Measurements from ENCODE around the gene ARNT2.

Gene ARNT2

DNA sequence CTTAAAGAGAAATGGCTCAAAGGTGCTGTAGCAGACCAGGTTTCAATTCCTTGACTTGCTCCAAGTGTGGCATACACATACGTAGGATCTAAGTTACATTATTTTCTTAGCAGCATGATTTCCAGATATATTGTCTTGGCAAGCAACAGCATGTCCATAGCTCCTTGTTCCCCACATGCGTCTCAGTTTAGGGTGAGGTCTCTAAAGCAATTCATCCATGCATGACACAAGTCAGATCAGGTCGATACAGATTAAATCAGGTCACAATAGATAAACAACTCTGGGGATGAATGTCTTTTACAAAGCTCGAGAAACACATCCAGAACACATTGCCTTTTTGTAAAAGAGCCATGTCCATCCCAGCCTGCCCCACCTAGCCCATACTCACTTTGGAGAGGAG lies 182.0 kb downstream of the ARNT2 start:
- H3K9ac ChIP-seq (ENCODE audit: low read length) = no peak overlapping the region
- TF ChIP-seq, protein P1, sequence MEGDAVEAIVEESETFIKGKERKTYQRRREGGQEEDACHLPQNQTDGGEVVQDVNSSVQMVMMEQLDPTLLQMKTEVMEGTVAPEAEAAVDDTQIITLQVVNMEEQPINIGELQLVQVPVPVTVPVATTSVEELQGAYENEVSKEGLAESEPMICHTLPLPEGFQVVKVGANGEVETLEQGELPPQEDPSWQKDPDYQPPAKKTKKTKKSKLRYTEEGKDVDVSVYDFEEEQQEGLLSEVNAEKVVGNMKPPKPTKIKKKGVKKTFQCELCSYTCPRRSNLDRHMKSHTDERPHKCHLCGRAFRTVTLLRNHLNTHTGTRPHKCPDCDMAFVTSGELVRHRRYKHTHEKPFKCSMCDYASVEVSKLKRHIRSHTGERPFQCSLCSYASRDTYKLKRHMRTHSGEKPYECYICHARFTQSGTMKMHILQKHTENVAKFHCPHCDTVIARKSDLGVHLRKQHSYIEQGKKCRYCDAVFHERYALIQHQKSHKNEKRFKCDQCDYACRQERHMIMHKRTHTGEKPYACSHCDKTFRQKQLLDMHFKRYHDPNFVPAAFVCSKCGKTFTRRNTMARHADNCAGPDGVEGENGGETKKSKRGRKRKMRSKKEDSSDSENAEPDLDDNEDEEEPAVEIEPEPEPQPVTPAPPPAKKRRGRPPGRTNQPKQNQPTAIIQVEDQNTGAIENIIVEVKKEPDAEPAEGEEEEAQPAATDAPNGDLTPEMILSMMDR (IDR thresholded peaks at IDR 0.05; ENCODE audit: low read length) = no peak
- TF ChIP-seq EZH2 (optimal IDR thresholded peaks at IDR 0.05; ENCODE audit: low read depth, low read length) (no peak), EZH2phosphoT487 (IDR thresholded peaks at IDR 0.05; ENCODE audit: low read length) (no peak)
- H3K9me2 ChIP-seq (replicated peaks; ENCODE audit: insufficient read depth, low read length) = no peaks in the 10 kb centered on the region
- H2AFZ ChIP-seq (ENCODE audit: low read length) = no peak overlapping the region
- no peak overlapping the region for H3K4me3 ChIP-seq (ENCODE audit: low read length)
- no peaks in the 10 kb centered on the region for H4K20me1 ChIP-seq (ENCODE audit: insufficient read depth, low read length)
- H3K27me3 ChIP-seq (replicated peaks; ENCODE audit: insufficient read depth, low read length) = no peaks in the 10 kb centered on the region
- no peaks in the 10 kb centered on the region for H3F3A ChIP-seq (ENCODE audit: insufficient read depth, low read length)
- H3K4me2 ChIP-seq (ENCODE audit: low read depth, low read length) = no peak overlapping the region
- no peaks in the 10 kb centered on the region for H3K4me1 ChIP-seq (ENCODE audit: low read length)
- no peak overlapping the region for H3K27ac ChIP-seq (ENCODE audit: low read length)
- no peaks in the 10 kb centered on the region for H3K9me3 ChIP-seq (replicated peaks; ENCODE audit: insufficient read depth, low read length)
- no peaks in the 10 kb centered on the region for H3K36me3 ChIP-seq (replicated peaks; ENCODE audit: insufficient read depth, low read length)
- DNase-seq = no peak
- no peaks in the 10 kb centered on the region for H3K79me2 ChIP-seq (ENCODE audit: low read length)

DNA sequence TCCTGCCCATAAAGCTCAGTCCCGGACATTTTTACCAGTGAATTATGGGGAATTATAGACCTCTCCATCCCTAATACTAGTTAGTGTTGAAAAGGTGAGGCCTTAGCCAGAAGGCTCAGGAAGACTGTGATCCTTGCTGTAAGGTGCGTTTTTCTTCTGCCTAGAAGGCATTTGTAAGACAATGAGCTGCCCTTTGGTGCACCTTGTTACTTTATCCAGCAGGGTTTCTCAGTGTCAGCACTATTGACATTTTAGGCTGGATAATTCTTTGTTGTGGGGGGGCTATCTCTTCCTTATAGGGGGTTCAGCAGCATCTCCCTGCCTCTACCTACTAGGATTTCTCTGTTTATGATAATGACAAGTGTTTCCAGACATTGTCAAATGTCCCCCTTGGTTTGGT lies 182.8 kb downstream of the ARNT2 start:
- TF ChIP-seq, protein P1 (IDR thresholded peaks at IDR 0.05; ENCODE audit: low read length) = no peak
- TF ChIP-seq EZH2 (optimal IDR thresholded peaks at IDR 0.05; ENCODE audit: low read depth, low read length) (no peak), EZH2phosphoT487 (IDR thresholded peaks at IDR 0.05; ENCODE audit: low read length) (no peak)
- H3K9me2 ChIP-seq (replicated peaks; ENCODE audit: insufficient read depth, low read length) = no peaks in the 10 kb centered on the region
- H2AFZ ChIP-seq (ENCODE audit: low read length) = no peak overlapping the region
- no peak overlapping the region for H3K27ac ChIP-seq (ENCODE audit: low read length)
- H3K79me2 ChIP-seq (ENCODE audit: low read length) = no peaks in the 10 kb centered on the region
- no peaks in the 10 kb centered on the region for H4K20me1 ChIP-seq (ENCODE audit: insufficient read depth, low read length)
- no peak overlapping the region for H3K9ac ChIP-seq (ENCODE audit: low read length)
- H3F3A ChIP-seq (ENCODE audit: insufficient read depth, low read length) = no peaks in the 10 kb centered on the region
- no peak for DNase-seq
- H3K36me3 ChIP-seq (replicated peaks; ENCODE audit: insufficient read depth, low read length) = no peaks in the 10 kb centered on the region
- H3K4me3 ChIP-seq (ENCODE audit: low read length) = no peak overlapping the region
- no peaks in the 10 kb centered on the region for H3K4me1 ChIP-seq (ENCODE audit: low read length)
- no peak overlapping the region for H3K4me2 ChIP-seq (ENCODE audit: low read depth, low read length)
- no peaks in the 10 kb centered on the region for H3K9me3 ChIP-seq (replicated peaks; ENCODE audit: insufficient read depth, low read length)
- no peaks in the 10 kb centered on the region for H3K27me3 ChIP-seq (replicated peaks; ENCODE audit: insufficient read depth, low read length)

DNA sequence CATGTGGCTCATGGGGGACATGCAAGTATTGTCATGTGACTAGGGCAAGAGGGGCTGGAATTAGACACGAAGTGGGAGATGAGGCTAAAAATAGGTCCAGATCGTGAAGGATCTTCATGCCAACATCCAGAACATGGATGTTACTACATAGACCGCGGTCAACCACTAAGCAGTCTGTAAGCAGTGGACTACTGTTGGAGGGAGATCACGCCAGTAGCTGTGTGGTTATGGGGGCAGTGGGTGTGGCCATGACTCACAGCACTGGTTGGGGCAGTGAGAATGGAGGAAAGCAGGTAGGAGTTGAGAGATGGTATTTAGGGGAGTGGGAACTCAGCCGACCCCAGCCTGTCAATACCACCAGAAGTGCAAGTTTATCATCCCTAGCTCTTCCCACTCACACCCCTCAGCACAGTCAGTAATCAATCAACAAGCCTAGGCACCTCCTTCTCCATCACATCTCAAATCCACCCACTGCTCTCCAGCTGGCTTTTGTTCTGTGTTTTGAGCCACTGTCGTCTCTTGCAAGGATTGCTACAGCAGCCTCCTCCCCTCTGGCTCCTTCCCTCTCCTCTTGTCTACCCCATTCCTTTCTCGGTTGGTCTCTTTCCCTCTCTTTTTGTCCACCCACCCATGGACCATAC lies 183.8 kb downstream of the ARNT2 start:
- TF ChIP-seq EZH2 (optimal IDR thresholded peaks at IDR 0.05; ENCODE audit: low read depth, low read length) = no peak
- TF ChIP-seq, protein P1 (IDR thresholded peaks at IDR 0.05; ENCODE audit: low read length) = no peak
- no peak for TF ChIP-seq EZH2phosphoT487 (IDR thresholded peaks at IDR 0.05; ENCODE audit: low read length)
- no peak overlapping the region for H2AFZ ChIP-seq (ENCODE audit: low read length)
- no peaks in the 10 kb centered on the region for H3F3A ChIP-seq (ENCODE audit: insufficient read depth, low read length)
- H4K20me1 ChIP-seq (ENCODE audit: insufficient read depth, low read length) = no peaks in the 10 kb centered on the region
- no peak overlapping the region for H3K9ac ChIP-seq (ENCODE audit: low read length)
- no peaks in the 10 kb centered on the region for H3K9me3 ChIP-seq (replicated peaks; ENCODE audit: insufficient read depth, low read length)
- no peak overlapping the region for H3K27ac ChIP-seq (ENCODE audit: low read length)
- no peaks in the 10 kb centered on the region for H3K36me3 ChIP-seq (replicated peaks; ENCODE audit: insufficient read depth, low read length)
- H3K9me2 ChIP-seq (replicated peaks; ENCODE audit: insufficient read depth, low read length) = no peaks in the 10 kb centered on the region
- H3K27me3 ChIP-seq (replicated peaks; ENCODE audit: insufficient read depth, low read length) = no peaks in the 10 kb centered on the region
- no peak for DNase-seq
- H3K79me2 ChIP-seq (ENCODE audit: low read length) = no peaks in the 10 kb centered on the region
- H3K4me3 ChIP-seq (ENCODE audit: low read length) = no peak overlapping the region
- H3K4me1 ChIP-seq (ENCODE audit: low read length) = no peaks in the 10 kb centered on the region
- H3K4me2 ChIP-seq (ENCODE audit: low read depth, low read length) = no peak overlapping the region
